IMR-90 (cell line): ENCODE results near the gene CACNA2D4.

Experiments used
- BHLHE40 ChIP-seq: fragments of 150-350 bp; IDR thresholded peaks from 2 replicates; pipeline ENCODE4 v1.6.1; 2016; ENCODE audit warnings: mild to moderate bottlenecking, low read depth, low read length
- CEBPB ChIP-seq: IDR thresholded peaks from 2 replicates; pipeline ENCODE4 v1.6.1; 2012; ENCODE audit warnings: low read depth, low read length, improper control_type of control experiment
- CTCF ChIP-seq: conservative IDR thresholded peaks from 2 replicates; pipeline ENCODE4 v1.5.1; 2012; ENCODE audit warnings: mild to moderate bottlenecking, low read depth, low read length, improper control_type of control experiment
- ELK1 ChIP-seq: fragments of 150-350 bp; IDR thresholded peaks from 2 replicates; pipeline ENCODE4 v1.6.1; 2016; ENCODE audit warnings: low read depth, mild to moderate bottlenecking, low read length, moderate library complexity, borderline replicate concordance
- MAFK ChIP-seq: IDR thresholded peaks from 2 replicates; pipeline ENCODE4 v1.6.1; 2012; ENCODE audit warnings: low read depth, low read length, improper control_type of control experiment
- MAZ ChIP-seq: IDR thresholded peaks from 2 replicates; pipeline ENCODE4 v1.6.1; 2012; ENCODE audit warnings: low read depth, mild to moderate bottlenecking, low read length, improper control_type of control experiment, moderate library complexity, borderline replicate concordance
- MXI1 ChIP-seq: IDR thresholded peaks from 2 replicates; pipeline ENCODE4 v1.6.1; 2012; ENCODE audit warnings: low read depth, mild to moderate bottlenecking, low read length, moderate library complexity, borderline replicate concordance
- NFE2L2 ChIP-seq: fragments of 150-350 bp; IDR thresholded peaks from 2 replicates; pipeline ENCODE4 v1.6.1; 2016; ENCODE audit warnings: low read depth, mild to moderate bottlenecking, low read length
- POLR2A ChIP-seq: IDR thresholded peaks from 2 replicates; pipeline ENCODE4 v1.6.1; 2012; ENCODE audit warnings: mild to moderate bottlenecking, low read depth, low read length
- RAD21 ChIP-seq: IDR thresholded peaks from 2 replicates; pipeline ENCODE4 v1.6.1; 2012; ENCODE audit warnings: low read length, improper control_type of control experiment
- RCOR1 ChIP-seq: IDR thresholded peaks from 2 replicates; pipeline ENCODE4 v1.6.1; 2012; ENCODE audit warnings: mild to moderate bottlenecking, low read length, improper control_type of control experiment; ENCODE audit not compliant: insufficient replicate concordance
- RFX5 ChIP-seq: IDR thresholded peaks from 2 replicates; pipeline ENCODE4 v1.8.0; 2012; ENCODE audit warnings: low read depth, mild to moderate bottlenecking, low read length, moderate library complexity
- SMC3 ChIP-seq: fragments of 150-350 bp; IDR thresholded peaks from 2 replicates; pipeline ENCODE4 v1.6.1; 2016; ENCODE audit warnings: low read depth, mild to moderate bottlenecking, antibody characterized with exemption, low read length, moderate library complexity

- TF ChIP-seq CTCF (no peak), POLR2A (no peak), RFX5 (no peak), RAD21 (no peak), CEBPB (no peak), NFE2L2 (no peak), MAFK (no peak), SMC3 (no peak), BHLHE40 (no peak), ELK1 (no peak), RCOR1 (no peak), MXI1 (no peak), MAZ (no peak)
These were observed 70.3 kb downstream of the CACNA2D4 start for GRCh38 chr12:1848146-1848545.
